GM21367 (cell line): ENCODE data around the gene ERP44.
"Not testable (repeated sequence)": the region's sequence is repeated elsewhere in the genome, so short reads cannot be mapped to it uniquely, and the experiment has no call there.

Source experiments
- ATAC-seq: cut with Tn5 transposase; IDR thresholded peaks from one replicate; pipeline ENCODE4 v1.9.1; 2021; ENCODE audit not compliant: unreplicated experiment

The ERP44 gene

GRCh38 chr9:100070104-100071041 lies 28.4 kb downstream of the ERP44 start:
- ATAC-seq: no peak

- ATAC-seq: not testable (repeated sequence)
Observed at GRCh38 chr9:100069068-100069467, 29.7 kb downstream of the ERP44 start.

- not testable (repeated sequence) for ATAC-seq
Observed at GRCh38 chr9:100067990-100068389, 30.8 kb downstream of the ERP44 start.

GRCh38 chr9:100066539-100066938 lies 32.3 kb downstream of the ERP44 start:
- ATAC-seq: peak; percentile 81

- no peak for ATAC-seq
Observed at GRCh38 chr9:100064872-100065581, 33.8 kb downstream of the ERP44 start.

GRCh38 chr9:100063185-100063584 lies 35.6 kb downstream of the ERP44 start:
- ATAC-seq: no peak

- not testable (repeated sequence) for ATAC-seq
Observed at GRCh38 chr9:100062683-100063082, 36.1 kb downstream of the ERP44 start.

GRCh38 chr9:100058699-100059579 lies 39.9 kb downstream of the ERP44 start:
- peak; percentile 78 for ATAC-seq

GRCh38 chr9:100057624-100058023 lies 41.2 kb downstream of the ERP44 start:
- ATAC-seq: no peak

- no peak for ATAC-seq
Observed at GRCh38 chr9:100056561-100056960, 42.2 kb downstream of the ERP44 start.

GRCh38 chr9:100052375-100052774 lies 46.4 kb downstream of the ERP44 start:
- no peak for ATAC-seq

GRCh38 chr9:100049551-100049950 lies 49.2 kb downstream of the ERP44 start:
- ATAC-seq: no peak

GRCh38 chr9:100038472-100038871 lies 60.3 kb downstream of the ERP44 start:
- ATAC-seq: no peak

GRCh38 chr9:100033877-100034551 lies 64.8 kb downstream of the ERP44 start:
- no peak for ATAC-seq

GRCh38 chr9:100030548-100030947 lies 68.3 kb downstream of the ERP44 start:
- no peak for ATAC-seq

- ATAC-seq: no peak
Observed at GRCh38 chr9:100029251-100029650, 69.5 kb downstream of the ERP44 start.

GRCh38 chr9:100028201-100028784 lies 70.5 kb downstream of the ERP44 start:
- peak; percentile 93 for ATAC-seq

GRCh38 chr9:100027543-100027942 lies 71.3 kb downstream of the ERP44 start:
- no peak for ATAC-seq

GRCh38 chr9:100021931-100022330 lies 76.9 kb downstream of the ERP44 start:
- no peak for ATAC-seq
